Neural progenitor cell (in vitro differentiated cells): ENCODE data around the gene NR4A1. TPM values are rescaled to one million over a fixed set of nuclear protein-coding genes. Genes with fewer than 3 reads are reported as not detected.
A peak's percentile ranks its signal among the peaks of the same experiment; 100 is the strongest.

Experiments used
- DNase-seq: peaks from one replicate; pipeline ENCODE4 v3.0.0-alpha.2; 2016; ENCODE audit warnings: low spot score
- H2AFZ ChIP-seq: fragments of 200-600 bp; sonication (generic); replicated peaks from 2 replicates; pipeline ENCODE4 v1.6.1; 2016; ENCODE audit warnings: antibody characterized with exemption
- H3F3A ChIP-seq: fragments of 200-600 bp; sonication (generic); 2 replicates; pipeline ENCODE4 v1.6.1; 2016; ENCODE audit warnings: antibody characterized with exemption, low read depth
- H3K27ac ChIP-seq: fragments of 200-600 bp; sonication (generic); 2 replicates; pipeline ENCODE4 v1.5.1; 2016; ENCODE audit warnings: mild to moderate bottlenecking
- H3K27me3 ChIP-seq: fragments of 200-600 bp; sonication (generic); 2 replicates; pipeline ENCODE4 v1.6.1; 2016; ENCODE audit warnings: mild to moderate bottlenecking, moderate library complexity
- H3K36me3 ChIP-seq: fragments of 200-600 bp; sonication (generic); 2 replicates; pipeline ENCODE4 v1.5.1; 2016
- H3K4me1 ChIP-seq: fragments of 200-600 bp; sonication (generic); 2 replicates; pipeline ENCODE4 v1.6.1; 2016; ENCODE audit warnings: mixed run types
- H3K4me2 ChIP-seq: fragments of 200-600 bp; sonication (generic); 2 replicates; pipeline ENCODE4 v1.6.1; 2016
- H3K4me3 ChIP-seq: fragments of 200-600 bp; sonication (generic); 2 replicates; pipeline ENCODE4 v1.5.1; 2016
- H3K79me2 ChIP-seq: fragments of 200-600 bp; sonication (generic); 2 replicates; pipeline ENCODE4 v1.6.1; 2016; ENCODE audit warnings: low read depth
- H3K9ac ChIP-seq: fragments of 200-600 bp; sonication (generic); 2 replicates; pipeline ENCODE4 v1.6.1; 2016
- H3K9me3 ChIP-seq: fragments of 200-600 bp; sonication (generic); 2 replicates; pipeline ENCODE4 v1.5.1; 2016; ENCODE audit warnings: low read depth
- H4K20me1 ChIP-seq: fragments of 200-600 bp; sonication (generic); 2 replicates; pipeline ENCODE4 v1.6.1; 2016; ENCODE audit warnings: low read depth
- H3K27ac Mint-ChIP-seq: 3 replicates; pipeline ENCODE4 v1.8.0; 2021; ENCODE audit warnings: mixed read lengths
- H3K27me3 Mint-ChIP-seq: 2 replicates; pipeline ENCODE4 v1.8.0; 2022; ENCODE audit warnings: low read depth, mild to moderate bottlenecking, inconsistent platforms, moderate library complexity, mixed read lengths; ENCODE audit not compliant: insufficient read depth
- H3K36me3 Mint-ChIP-seq: 3 replicates; pipeline ENCODE4 v1.8.0; 2021; ENCODE audit warnings: mixed read lengths
- H3K4me1 Mint-ChIP-seq: 3 replicates; pipeline ENCODE4 v1.8.0; 2021; ENCODE audit warnings: mixed read lengths
- H3K4me3 Mint-ChIP-seq: 3 replicates; pipeline ENCODE4 v1.8.0; 2021; ENCODE audit warnings: mild to moderate bottlenecking, moderate library complexity, mixed read lengths
- H3K9me3 Mint-ChIP-seq: 3 replicates; pipeline ENCODE4 v1.8.0; 2020; ENCODE audit warnings: mixed read lengths
- CTCF ChIP-seq: fragments of 200-600 bp; sonication (generic); IDR thresholded peaks from 2 replicates; pipeline ENCODE4 v1.5.1; 2017; ENCODE audit warnings: antibody characterized with exemption, mild to moderate bottlenecking
- EZH2 ChIP-seq: fragments of 200-600 bp; sonication (generic); IDR thresholded peaks from 2 replicates; pipeline ENCODE4 v1.6.1; 2017; ENCODE audit warnings: antibody characterized with exemption, mild to moderate bottlenecking, moderate library complexity
- EZH2phosphoT487 ChIP-seq: fragments of 200-600 bp; sonication (generic); IDR thresholded peaks from 2 replicates; pipeline ENCODE4 v1.6.1; 2017; ENCODE audit warnings: antibody characterized with exemption
- total RNA-seq: library from RNA; depleted of rRNA; stranded (reverse); fragments of >200 nt; gene quantifications from 2 replicates; pipeline ENCODE4 v1.2.3, GENCODE V29; 2015; ENCODE audit warnings: low replicate concordance

Gene NR4A1
- total RNA-seq, 1 donor from 2014 or later = 8.2 TPM

DNA sequence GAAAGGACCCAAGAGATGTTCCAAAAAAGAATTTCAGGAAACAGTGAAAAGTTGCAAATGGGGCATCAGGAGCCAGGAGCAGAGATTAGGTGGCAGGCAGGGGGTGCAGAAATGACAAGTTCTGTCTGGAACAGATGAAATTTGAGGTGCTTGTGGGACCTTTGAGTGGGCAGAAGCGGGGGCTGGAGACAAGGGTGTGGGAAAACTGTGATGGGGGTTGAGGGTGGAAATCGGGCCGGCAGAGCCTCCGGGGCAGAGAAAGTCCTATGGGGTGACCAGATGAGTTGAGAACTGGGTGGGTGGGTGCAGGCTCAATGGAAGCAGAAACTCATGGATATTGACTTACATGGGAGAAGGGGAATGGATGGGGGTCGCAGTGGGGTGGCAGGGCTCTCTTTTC, 1.6 kb upstream of the NR4A1 start:
- Histone ChIP-seq H4K20me1 (peaks cover 15% of the 10 kb centered on the region), H3F3A (peaks cover 20% of the 10 kb centered on the region), H3K4me2 (no peak overlapping the region), H3K79me2 (no peaks in the 10 kb centered on the region), H3K4me3 (no peak overlapping the region), H2AFZ (no peak overlapping the region), H3K9ac (no peak overlapping the region), H3K9me3 (no peaks in the 10 kb centered on the region), H3K27me3 (peaks cover 49% of the 10 kb centered on the region), H3K27ac (no peak overlapping the region), H3K36me3 (no peaks in the 10 kb centered on the region), H3K4me1 (peaks cover 14% of the 10 kb centered on the region)
- Mint-ChIP-seq H3K27me3 (peaks cover 21% of the 10 kb centered on the region), H3K36me3 (peaks cover 5% of the 10 kb centered on the region), H3K9me3 (no peaks in the 10 kb centered on the region), H3K4me1 (peaks cover 23% of the 10 kb centered on the region), H3K27ac (no peak overlapping the region), H3K4me3 (peak overlapping the region; percentile 67)
- TF ChIP-seq EZH2phosphoT487 (no peak), EZH2 (no peak), CTCF (no peak)
- no peak for DNase-seq

DNA sequence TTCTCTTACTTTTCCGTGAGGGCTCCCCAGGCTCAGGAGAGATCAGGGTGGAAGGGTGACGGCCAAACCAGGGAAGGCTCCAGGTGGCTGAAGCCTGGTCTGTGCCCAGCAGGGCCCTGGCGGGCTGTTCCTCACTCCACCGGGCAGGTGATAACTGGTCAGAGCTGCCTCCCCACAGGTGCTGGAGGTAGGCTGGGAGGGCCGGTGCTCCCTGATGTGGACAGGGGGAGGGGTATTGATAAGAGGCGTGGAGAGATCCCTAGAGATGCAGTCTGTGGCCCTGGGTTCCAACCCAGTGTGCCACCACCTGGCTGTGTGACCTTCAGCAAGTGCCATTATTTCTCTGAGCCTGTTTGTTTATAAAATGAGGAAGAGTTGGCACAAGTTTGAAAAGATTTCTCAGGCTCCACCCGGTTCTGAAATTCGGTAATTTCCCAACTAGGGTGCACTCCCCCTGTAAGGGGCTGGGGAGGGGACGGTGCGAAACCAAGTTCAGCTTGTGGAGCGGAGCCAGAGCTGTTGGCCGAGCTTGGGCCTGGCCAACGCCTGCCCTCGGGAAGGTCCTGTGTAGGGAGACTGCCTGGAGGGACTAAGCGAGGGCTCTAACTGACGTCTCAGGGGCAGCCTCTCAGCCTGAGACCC, 1.0 kb upstream of the NR4A1 start:
- Histone ChIP-seq H3K27me3 (peaks cover 49% of the 10 kb centered on the region), H3K36me3 (no peaks in the 10 kb centered on the region), H4K20me1 (peaks cover 15% of the 10 kb centered on the region), H3K79me2 (no peaks in the 10 kb centered on the region), H3F3A (peaks cover 20% of the 10 kb centered on the region), H3K9ac (peak overlapping the region; percentile 2), H2AFZ (peak overlapping the region; percentile 89), H3K27ac (no peak overlapping the region), H3K4me3 (peak overlapping the region; percentile 59), H3K4me1 (peaks cover 14% of the 10 kb centered on the region), H3K9me3 (no peaks in the 10 kb centered on the region), H3K4me2 (peak overlapping the region; percentile 76)
- Mint-ChIP-seq H3K36me3 (peaks cover 5% of the 10 kb centered on the region), H3K4me1 (peaks cover 23% of the 10 kb centered on the region), H3K4me3 (peak overlapping the region; percentile 67), H3K27me3 (peaks cover 21% of the 10 kb centered on the region), H3K27ac (no peak overlapping the region), H3K9me3 (no peaks in the 10 kb centered on the region)
- DNase-seq = no peak
- TF ChIP-seq EZH2 (no peak), EZH2phosphoT487 (no peak), CTCF (no peak)

- Histone ChIP-seq H2AFZ (no peak overlapping the region), H3K36me3 (no peaks in the 10 kb centered on the region), H3K79me2 (no peaks in the 10 kb centered on the region), H3K4me2 (peak overlapping the region; percentile 76), H3K4me1 (peaks cover 14% of the 10 kb centered on the region), H3K27ac (no peak overlapping the region), H3F3A (peaks cover 20% of the 10 kb centered on the region), H3K4me3 (peak overlapping the region; percentile 59), H3K9me3 (no peaks in the 10 kb centered on the region), H3K9ac (no peak overlapping the region), H3K27me3 (peaks cover 49% of the 10 kb centered on the region), H4K20me1 (peaks cover 15% of the 10 kb centered on the region)
- no peak overlapping the region for H3K27ac Mint-ChIP-seq
- H3K4me1 Mint-ChIP-seq = peaks cover 23% of the 10 kb centered on the region
- peaks cover 9% of the 10 kb centered on the region for H3K36me3 Mint-ChIP-seq
- peak overlapping the region; percentile 82 for H3K4me3 Mint-ChIP-seq
- peaks cover 18% of the 10 kb centered on the region for H3K27me3 Mint-ChIP-seq
- TF ChIP-seq CTCF (no peak), EZH2phosphoT487 (no peak), EZH2 (no peak)
- no peaks in the 10 kb centered on the region for H3K9me3 Mint-ChIP-seq
- DNase-seq = no peak
Measured at GRCh38 chr12:52052468-52053186, 1.4 kb downstream of the NR4A1 start.
